NCI-H345 treated with DMSO at 0.1 percent for 48 hours (cell line): ENCODE measurements around the gene ERVFRD-1.

Experiments
- DNase-seq: peaks from one replicate; lab custom pipeline; 2025; ENCODE audit not compliant: unreplicated experiment; lab: John Stamatoyannopoulos, UW

Gene ERVFRD-1, protein sequence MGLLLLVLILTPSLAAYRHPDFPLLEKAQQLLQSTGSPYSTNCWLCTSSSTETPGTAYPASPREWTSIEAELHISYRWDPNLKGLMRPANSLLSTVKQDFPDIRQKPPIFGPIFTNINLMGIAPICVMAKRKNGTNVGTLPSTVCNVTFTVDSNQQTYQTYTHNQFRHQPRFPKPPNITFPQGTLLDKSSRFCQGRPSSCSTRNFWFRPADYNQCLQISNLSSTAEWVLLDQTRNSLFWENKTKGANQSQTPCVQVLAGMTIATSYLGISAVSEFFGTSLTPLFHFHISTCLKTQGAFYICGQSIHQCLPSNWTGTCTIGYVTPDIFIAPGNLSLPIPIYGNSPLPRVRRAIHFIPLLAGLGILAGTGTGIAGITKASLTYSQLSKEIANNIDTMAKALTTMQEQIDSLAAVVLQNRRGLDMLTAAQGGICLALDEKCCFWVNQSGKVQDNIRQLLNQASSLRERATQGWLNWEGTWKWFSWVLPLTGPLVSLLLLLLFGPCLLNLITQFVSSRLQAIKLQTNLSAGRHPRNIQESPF

DNA sequence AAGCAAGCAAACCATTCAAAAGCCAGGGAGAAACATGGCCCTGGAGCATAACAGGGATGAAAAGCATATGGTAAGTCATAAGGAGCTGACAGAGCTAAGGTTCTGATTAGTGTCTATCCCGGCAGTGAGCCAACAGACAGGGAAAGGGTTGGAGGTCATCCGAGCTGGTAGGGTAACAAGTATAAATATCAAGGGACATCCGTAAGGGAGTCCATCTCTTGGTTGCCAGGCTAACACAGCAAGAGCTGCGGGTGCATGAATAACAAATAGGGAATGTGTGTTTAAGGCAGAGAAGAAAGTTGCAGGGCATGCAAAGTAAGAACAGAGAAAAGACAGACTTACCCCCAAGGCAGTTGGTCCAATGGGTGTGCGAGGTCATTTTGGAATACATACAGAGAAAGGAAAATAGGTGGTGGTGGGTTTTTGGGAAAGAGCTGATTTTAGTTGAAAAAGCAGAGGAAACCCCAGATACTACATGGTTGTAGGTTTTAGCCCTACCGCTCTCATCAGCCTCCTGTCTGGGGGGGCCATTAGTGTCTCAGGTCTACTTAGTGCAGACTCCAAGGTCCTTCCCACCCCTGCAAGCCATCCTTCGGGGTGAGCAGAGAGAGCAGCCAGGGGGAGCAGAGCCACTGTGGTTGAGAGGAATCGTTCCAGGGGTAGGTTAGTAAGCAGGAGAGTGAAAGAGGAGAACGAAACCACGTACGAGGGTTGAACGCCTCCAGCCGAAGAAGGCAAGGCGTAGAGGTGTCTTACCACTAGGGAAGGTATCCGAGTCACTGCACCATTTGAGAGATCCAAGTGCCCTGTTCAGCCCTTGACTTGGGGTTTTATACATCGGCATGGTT, at the start of gene ERVFRD-1:
ERVFRD-1 (minus strand) TSS at position 805 of the 848 bp plus-strand sequence. CDS start 6,415 bp downstream, outside the sequence.
- no peak for DNase-seq

DNA sequence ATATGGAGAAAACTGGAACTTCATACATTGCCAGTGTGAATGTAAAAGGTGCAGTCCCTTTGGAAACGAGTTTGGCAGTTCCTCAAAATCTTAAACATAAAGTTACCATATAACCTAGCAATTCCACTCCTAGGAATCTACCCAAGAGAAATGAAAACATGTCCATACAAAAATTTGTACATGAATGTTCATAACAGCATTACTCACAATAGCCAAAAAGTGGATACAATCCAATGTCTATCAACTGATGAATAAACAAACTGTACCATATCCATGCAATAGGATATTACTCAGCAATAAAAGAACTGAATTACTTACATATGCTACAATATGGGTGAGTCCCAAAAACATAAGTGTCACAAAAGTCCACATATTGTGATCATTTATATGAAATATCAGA, 48.7 kb upstream of the ERVFRD-1 start:
- no peak for DNase-seq

DNA sequence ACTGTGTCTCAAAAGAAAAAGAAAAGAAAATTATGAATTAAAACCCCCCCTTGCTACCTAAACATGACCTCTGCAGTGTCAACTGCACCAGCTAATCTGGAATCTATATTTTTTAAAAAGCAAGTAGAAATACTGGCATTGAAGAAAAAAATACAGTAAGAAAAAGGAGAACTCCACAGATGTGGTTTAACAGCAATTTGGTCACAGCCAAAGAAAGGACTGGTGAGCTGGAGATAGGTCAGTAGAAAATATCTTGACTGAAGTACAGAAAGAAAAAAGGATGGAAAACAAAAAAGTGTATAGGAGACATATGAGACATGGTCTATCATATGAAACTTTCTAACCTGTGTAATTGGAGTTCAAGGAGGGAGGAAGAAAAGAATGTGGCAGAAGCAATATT, 44.1 kb upstream of the ERVFRD-1 start:
- DNase-seq: no peak

DNA sequence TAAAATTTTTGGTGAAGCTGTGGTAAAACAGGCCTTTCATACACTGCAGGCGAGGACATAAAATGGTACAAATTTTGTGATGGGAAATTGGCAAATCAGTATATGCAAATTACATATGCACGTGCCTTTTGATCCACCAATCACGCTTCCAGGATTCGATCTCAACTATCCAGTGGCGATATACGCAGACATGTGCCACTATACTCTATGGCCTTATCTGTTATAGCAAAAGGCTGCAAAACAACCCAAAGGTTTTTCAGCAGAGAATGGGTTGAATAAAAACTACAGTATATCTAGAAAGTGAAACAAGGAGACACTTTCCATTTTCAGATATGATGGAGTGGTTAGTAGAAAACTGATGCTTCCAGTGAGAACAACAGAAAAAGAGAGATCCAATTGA, 41.9 kb upstream of the ERVFRD-1 start:
- DNase-seq: no peak

DNA sequence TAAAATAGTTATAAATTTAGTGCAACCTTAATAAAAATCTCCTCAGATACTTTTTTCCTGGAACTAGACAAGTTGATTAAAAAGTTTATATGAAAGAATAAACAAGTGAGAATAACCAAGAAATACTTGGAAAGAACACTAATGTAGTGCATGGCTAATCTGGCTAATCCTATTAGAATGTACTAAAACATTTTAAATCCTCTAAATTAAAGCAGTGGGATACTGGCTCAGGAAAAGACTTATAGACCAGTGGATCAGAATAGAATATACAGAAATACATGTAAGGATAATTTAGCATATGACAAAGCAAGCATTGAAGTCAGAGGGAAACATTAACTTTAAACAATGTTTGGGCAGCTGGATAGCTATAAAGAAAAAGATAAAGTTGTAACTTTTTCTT, 41.1 kb upstream of the ERVFRD-1 start:
- no peak for DNase-seq

DNA sequence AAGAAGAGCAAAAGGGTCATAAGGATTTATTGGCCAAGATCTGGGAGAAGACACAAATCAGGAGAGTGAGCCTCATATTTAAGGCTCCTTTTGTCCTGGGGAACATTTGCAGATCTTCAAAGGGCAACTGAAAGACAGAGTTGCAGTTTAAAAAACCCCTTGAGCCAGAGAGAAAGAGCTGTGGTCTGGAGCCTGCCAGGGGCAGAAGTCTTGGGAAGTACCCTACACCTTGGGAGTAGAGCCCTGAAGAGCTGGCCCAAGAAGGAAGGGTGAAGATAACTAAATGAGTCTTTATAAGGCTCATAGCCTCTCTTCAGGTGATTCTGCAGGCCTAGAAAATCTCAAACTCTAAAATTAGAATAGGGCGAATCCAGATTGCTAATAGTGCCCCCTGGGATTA, 40.0 kb upstream of the ERVFRD-1 start:
- DNase-seq: no peak

DNA sequence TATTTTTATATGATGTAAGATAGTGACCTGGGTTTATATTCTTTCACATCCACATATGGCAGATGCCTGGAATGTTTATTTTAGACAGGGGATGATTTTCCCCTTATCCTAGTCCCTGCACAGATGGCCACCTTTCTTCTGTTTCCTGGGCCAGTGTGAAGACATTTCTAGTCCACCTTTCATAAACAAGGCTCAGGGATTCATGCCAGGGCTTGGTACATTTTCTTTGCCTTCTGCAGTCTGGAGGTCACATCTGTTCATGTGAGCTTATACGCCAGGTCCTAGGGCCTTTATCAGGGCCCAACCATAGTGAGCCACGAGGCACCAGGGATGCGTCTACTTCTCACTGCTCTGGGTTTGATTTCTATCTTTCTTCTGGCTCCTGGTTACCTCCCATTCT, 38.0 kb upstream of the ERVFRD-1 start:
- no peak for DNase-seq

DNA sequence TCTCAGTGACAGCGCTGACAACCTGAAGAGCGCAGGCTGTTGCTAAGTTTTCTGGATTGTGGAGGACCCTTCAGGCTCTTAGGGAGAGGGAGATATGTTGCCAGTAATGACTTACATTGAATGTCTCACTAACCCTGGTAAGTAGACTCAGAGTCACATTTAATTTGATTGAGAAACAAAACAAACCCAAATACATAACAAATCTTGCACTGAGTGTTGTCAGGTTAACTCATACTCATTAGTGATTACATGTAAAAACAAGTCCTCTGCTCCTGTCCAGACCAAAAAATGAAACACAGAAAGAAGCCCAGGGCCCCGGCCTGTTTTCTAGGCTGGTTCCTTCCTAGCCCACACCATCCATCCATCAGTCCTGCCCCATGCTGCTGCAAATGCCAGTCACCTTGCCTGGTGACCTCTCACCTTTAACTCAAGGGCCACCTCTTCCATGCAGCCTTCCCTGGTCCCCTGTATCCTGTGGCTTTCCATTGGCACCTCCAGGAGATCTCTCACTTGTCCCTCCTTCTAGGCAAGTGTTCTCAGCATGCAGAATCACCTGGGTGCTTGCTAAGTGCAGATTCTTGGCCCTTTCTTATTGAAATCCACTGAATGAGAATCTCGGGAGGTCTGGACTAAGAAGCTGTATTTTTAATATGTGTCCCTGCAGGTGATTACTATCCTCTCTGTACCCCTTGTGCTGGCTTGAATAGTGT, 34.7 kb upstream of the ERVFRD-1 start:
- no peak for DNase-seq

DNA sequence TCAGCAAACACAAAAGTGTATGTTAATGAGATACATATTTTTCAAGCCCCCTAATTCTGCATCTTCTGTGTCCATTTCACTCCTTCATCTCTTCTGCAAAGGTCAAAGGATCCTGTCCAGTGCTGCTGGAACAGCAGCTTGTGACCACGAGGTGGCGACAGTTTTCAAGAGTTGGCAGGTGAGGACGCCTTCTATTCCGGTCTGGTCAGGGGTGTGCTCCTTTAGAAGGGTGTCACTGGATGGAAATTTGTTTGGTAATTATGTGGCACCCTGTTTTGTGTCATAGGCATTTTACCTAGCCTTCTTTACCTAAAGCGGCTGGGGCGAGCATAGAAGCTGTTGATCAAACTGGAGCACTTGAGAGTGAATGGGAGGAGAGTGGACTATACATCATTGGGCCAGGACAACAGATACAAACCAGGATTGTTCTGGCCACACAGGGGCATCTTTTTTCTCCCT, 32.9 kb upstream of the ERVFRD-1 start:
- no peak for DNase-seq

DNA sequence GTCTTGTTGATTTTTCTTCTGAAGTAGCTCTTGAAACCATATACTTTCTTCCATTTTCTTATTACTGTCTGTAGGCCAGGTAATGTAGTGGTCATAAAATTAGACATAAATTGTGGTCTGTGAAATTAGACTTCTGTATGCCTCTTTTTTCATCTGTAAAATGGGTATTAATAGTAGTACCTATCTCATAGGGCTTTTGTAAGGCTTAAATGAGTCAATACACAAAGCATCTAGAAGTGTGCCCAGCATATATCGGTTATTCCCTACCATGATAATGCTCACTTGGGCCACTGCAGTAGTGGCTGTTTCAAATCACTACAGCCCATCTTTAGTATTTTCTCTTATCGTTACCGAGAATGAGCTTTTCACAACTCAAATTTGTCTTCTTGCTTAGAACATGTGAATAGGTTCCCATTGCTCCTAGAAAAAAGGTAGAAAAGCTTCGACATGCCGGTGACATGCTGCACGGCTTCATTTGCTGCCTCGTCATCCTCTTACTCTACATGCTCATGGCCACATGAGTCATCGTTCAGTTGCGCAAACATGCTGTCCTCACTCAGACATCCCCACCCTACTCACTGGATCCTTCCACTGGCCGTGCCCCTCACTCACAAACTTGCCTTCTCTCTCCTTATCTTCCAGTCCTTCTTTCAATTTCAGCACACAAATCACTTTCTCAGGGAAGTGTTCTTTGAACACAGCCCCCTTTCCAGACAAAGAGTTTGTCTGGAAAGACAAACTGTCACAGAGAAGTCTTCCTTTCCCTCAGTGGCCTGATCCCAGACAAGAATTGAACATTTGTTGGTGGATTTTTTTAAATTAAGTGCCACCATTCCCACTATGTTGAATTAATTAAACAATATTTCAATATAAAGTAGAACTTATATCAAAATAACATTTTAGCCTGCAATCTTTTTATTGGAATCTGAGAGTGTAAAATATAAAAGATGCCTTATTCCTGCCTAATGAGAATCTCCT, 32.2 kb upstream of the ERVFRD-1 start:
- DNase-seq: no peak

DNA sequence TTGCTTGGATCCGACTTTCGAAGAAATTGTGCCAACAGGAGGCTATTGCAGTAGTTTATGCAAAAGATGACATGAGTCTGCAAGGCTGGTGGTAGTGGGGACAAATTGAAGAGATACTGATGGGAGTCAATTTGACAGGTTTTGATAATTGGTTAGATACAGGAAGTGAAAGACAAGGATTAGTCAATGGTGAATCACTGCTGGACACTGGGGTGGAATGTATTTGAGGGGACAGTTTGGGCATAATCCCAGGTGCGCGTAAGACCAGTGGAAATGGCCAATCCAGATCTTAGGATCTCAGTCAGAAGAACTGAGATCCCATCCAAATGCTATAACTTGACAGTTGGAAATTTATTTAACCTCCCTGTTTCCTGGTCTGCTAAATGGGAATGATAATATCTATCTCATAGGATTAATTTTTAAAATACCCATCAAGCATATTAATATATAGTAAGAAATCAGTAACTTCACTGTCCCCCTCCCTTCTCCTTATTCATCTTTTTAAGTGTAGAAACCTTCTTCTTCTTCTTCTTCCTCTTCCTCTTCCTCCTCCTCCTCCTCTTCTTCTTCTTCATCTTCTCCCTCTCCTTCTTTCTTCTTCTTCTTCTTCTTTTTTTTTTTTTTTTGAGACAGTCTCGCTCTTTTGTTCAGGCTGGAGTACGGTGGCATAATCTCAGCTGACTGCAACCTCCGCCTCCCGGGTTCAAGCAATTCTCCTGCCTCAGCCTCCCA, 30.9 kb upstream of the ERVFRD-1 start:
- DNase-seq: no peak

DNA sequence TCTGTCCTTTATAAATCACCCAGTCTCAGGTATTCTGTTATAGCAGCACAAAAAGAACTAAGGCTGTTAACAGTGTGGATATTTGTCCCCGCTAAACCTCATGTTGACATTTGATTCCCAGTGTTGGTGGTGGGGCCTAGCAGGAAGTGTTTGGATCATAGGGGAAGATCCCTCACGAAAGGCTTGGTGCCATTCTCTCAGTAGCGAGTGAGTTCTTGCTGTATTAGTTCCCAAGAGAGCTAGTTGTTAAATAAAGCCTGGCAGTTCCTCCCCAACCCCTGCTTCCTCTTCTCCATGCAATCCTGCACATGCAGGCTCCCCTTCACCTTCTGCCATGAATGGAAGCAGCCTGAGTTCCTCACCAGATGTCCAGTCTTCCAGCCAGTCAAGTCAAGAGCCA, 29.8 kb upstream of the ERVFRD-1 start:
- DNase-seq: no peak

DNA sequence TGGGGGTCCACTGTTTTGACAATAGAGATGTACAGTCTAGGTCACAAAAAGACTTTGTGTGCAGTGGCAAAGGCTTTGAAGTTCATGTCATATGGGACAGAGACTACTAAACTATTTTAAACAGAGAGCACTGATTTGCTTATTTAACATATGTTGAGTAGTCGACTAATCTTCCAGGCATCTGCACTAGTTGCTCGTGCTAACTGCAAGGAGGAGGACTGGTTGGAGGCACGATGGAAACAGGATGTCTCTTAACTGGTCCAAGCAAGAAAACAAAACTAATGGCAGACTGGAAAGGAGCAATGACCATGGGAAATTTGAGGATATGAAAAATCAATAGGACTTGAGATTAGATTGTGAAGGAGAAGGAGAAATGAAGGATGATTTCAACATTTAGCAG, 28.5 kb upstream of the ERVFRD-1 start:
- no peak for DNase-seq

DNA sequence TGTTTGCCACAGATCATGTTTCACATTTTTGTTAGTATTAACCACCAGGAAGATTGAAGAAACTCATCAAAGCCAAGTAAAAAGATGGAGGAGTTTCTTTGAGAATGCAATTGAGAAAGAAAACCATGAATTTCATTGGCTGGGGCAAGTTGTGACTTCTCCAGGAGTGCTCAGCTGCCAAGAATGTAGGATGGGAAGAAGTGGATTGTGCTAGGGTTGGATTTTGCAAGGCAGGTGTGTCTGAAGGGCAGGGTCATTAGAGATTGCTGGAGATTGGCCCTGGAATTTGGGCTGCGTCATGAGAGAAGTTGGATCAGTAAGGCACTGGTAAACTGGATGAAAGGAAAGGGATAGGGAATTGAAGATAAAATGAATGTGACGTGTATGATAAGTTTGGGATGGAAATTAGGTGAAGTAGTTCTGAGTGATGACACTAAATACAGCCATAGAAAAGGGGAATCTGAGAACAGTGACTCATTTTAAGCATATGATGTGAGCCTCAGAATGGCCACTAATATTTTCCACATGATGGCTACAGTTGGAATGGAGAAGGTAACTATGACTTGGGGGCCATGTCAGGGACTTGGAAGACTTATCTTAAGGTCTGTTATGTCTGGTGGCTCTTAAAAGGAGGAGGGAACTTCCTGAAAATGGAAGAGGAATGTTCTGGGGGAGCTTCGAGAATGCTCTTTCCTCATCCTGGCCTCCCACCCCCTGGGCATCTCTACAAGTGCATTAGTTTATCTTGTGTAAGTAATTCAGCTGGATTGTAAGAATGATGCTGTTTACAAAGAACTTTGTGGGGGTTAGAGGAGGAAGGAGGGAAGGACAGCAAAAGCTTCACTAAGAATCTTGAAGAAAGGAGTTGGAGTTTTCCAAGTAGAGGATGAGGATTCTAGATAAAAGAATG, 27.8 kb upstream of the ERVFRD-1 start:
- DNase-seq: no peak

DNA sequence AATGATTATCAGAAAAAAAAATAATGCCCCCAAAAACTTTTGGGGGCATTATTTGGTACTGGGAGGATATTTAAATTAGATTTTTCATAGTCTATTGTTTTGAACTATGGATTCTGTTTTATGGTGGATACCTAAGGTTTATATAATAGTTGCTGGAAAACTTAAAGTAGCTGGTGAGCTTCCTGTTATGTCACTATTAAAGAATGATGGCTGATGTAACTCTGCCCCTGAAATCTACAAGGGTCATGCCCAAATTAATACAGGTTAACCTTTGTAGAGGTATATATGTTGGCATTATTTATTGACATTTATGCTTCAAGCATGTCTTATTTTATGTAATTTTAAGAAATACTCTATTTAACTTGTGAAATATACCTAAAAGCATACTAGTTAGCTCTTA, 25.3 kb upstream of the ERVFRD-1 start:
- no peak for DNase-seq

DNA sequence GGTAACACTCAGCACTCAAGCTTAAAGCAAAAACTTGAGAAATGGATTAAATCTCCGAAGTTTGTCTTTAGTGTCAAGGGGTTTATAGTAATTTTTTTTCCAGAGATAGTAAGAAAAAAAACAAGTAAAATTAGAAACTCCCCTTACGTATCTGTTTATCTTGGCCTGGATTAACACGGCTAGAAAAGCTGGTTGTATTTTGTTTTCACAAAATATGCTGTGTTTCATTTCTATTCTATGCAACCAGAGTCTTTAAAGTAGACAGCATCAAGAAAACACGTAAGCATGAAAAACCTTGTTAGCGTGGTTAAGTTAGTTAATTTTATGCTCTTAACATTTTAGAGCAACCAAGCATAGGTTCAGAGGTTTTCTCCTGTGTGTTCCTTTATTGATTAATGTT, 21.8 kb upstream of the ERVFRD-1 start:
- DNase-seq: no peak

DNA sequence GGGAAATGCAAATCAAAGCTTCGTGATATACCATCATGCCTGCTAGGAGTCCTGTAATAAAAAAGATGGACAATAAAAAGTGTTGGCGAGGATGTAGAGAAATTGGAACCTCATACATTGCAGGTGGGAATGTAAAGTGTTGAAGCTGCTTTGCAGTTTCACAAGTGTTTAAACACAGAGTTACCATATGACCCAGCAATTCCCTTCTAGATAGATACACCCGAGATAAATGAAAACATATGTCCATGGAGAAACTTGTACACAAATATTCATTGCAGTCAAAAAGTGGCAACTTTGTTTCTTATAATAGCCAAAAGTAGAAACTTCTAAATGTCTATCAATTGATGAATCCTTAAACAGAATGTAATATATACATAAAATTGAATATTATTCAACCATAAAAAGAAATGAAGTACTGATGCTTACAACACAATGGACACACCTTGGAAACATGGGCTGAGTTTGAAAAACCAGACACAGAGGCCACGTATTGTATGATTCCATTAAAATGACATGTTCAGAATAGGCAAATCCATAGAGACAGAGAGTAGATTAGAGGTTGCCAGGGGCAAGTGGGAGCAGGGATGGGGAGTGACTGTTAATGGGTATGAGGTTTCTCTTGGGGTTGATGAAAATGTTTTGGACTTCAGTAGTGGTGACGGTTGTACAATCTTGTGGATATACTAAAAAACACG, 20.8 kb upstream of the ERVFRD-1 start:
- DNase-seq: no peak

DNA sequence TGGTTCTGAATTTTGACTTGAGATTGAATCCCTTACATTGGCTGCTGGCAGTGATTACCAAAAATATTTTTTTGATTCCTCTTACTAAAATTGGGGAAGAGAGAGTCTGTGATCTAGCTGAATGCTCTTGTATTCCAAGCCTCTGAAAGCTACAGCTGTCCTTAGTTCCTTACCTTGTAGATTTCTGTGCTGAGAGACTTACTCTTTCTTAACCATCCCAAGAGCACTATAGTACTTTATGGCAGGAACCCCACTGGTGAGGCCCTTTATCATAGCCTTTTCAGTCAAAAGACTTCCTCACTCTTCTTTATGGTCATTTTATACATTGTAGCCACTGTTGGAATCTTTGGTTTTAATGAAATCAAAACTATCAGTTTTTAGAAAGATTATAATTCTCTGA, 19.1 kb upstream of the ERVFRD-1 start:
- DNase-seq: no peak
